ENCODE data around the gene TMEM258.

TMEM258 gene

DNA sequence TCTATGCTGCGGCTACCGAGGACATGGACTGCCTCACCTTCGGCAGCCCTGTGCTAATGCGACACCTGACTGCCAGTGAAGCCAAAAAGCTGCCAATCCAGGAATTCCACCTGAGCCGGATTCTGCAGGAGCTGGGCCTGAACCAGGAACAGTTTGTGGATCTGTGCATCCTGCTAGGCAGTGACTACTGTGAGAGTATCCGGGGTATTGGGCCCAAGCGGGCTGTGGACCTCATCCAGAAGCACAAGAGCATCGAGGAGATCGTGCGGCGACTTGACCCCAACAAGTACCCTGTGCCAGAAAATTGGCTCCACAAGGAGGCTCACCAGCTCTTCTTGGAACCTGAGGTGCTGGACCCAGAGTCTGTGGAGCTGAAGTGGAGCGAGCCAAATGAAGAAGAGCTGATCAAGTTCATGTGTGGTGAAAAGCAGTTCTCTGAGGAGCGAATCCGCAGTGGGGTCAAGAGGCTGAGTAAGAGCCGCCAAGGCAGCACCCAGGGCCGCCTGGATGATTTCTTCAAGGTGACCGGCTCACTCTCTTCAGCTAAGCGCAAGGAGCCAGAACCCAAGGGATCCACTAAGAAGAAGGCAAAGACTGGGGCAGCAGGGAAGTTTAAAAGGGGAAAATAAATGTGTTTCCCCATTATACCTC, 3.6 kb upstream of the TMEM258 start:
- no peak for ATAC-seq
- no peak for TF ChIP-seq ARNTL (CRISPR knock-in tag; IDR thresholded peaks at IDR 0.05; ENCODE audit: borderline replicate concordance, low read depth)
- no peak for TF ChIP-seq ZFP3 (CRISPR knock-in tag; IDR thresholded peaks at IDR 0.05)
- no peak for TF ChIP-seq SNAI2 (CRISPR knock-in tag; IDR thresholded peaks at IDR 0.05)
- TF ChIP-seq POU6F1 (CRISPR knock-in tag; IDR thresholded peaks at IDR 0.05; ENCODE audit: borderline replicate concordance, low read depth) = no peak
- no peak for TF ChIP-seq ZNF8 (CRISPR knock-in tag; IDR thresholded peaks at IDR 0.05)
- no peak for TF ChIP-seq BACH2 (CRISPR knock-in tag; IDR thresholded peaks at IDR 0.05; ENCODE audit: borderline replicate concordance)
- TF ChIP-seq GLIS3 (CRISPR knock-in tag; IDR thresholded peaks at IDR 0.05) = no peak

GRCh38 chr11:61795459-61795858, 3.1 kb upstream of the TMEM258 start:
- TF ChIP-seq POU6F1 (CRISPR knock-in tag; IDR thresholded peaks at IDR 0.05; ENCODE audit: borderline replicate concordance, low read depth) = no peak
- no peak for TF ChIP-seq TOX (CRISPR knock-in tag; IDR thresholded peaks at IDR 0.05; ENCODE audit: borderline replicate concordance)
- no peak for TF ChIP-seq ZNF8 (CRISPR knock-in tag; IDR thresholded peaks at IDR 0.05)
- TF ChIP-seq RARB (CRISPR knock-in tag; IDR thresholded peaks at IDR 0.05) = no peak
- TF ChIP-seq OSR1 (CRISPR knock-in tag; IDR thresholded peaks at IDR 0.05) = no peak
- TF ChIP-seq PPARA (CRISPR knock-in tag; IDR thresholded peaks at IDR 0.05; ENCODE audit: borderline replicate concordance) = no peak
- TF ChIP-seq, protein P1, sequence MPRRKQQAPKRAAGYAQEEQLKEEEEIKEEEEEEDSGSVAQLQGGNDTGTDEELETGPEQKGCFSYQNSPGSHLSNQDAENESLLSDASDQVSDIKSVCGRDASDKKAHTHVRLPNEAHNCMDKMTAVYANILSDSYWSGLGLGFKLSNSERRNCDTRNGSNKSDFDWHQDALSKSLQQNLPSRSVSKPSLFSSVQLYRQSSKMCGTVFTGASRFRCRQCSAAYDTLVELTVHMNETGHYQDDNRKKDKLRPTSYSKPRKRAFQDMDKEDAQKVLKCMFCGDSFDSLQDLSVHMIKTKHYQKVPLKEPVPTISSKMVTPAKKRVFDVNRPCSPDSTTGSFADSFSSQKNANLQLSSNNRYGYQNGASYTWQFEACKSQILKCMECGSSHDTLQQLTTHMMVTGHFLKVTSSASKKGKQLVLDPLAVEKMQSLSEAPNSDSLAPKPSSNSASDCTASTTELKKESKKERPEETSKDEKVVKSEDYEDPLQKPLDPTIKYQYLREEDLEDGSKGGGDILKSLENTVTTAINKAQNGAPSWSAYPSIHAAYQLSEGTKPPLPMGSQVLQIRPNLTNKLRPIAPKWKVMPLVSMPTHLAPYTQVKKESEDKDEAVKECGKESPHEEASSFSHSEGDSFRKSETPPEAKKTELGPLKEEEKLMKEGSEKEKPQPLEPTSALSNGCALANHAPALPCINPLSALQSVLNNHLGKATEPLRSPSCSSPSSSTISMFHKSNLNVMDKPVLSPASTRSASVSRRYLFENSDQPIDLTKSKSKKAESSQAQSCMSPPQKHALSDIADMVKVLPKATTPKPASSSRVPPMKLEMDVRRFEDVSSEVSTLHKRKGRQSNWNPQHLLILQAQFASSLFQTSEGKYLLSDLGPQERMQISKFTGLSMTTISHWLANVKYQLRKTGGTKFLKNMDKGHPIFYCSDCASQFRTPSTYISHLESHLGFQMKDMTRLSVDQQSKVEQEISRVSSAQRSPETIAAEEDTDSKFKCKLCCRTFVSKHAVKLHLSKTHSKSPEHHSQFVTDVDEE (CRISPR knock-in tag; IDR thresholded peaks at IDR 0.05) = no peak
- no peak for TF ChIP-seq CSRNP3 (CRISPR knock-in tag; IDR thresholded peaks at IDR 0.05)
- TF ChIP-seq PATZ1 (CRISPR knock-in tag; IDR thresholded peaks at IDR 0.05; ENCODE audit: borderline replicate concordance) = no peak
- no peak for TF ChIP-seq ZNF70 (CRISPR knock-in tag; IDR thresholded peaks at IDR 0.05)
- TF ChIP-seq ISL1 (CRISPR knock-in tag; IDR thresholded peaks at IDR 0.05) = no peak
- no peak for TF ChIP-seq TCF4 (CRISPR knock-in tag; IDR thresholded peaks at IDR 0.05; ENCODE audit: borderline replicate concordance)
- TF ChIP-seq ZNF565 (CRISPR knock-in tag; conservative IDR thresholded peaks at IDR 0.05; ENCODE audit: low read depth) = no peak
- TF ChIP-seq, protein P2, sequence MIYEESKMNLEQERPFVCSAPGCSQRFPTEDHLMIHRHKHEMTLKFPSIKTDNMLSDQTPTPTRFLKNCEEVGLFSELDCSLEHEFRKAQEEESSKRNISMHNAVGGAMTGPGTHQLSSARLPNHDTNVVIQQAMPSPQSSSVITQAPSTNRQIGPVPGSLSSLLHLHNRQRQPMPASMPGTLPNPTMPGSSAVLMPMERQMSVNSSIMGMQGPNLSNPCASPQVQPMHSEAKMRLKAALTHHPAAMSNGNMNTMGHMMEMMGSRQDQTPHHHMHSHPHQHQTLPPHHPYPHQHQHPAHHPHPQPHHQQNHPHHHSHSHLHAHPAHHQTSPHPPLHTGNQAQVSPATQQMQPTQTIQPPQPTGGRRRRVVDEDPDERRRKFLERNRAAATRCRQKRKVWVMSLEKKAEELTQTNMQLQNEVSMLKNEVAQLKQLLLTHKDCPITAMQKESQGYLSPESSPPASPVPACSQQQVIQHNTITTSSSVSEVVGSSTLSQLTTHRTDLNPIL (CRISPR knock-in tag; IDR thresholded peaks at IDR 0.05; ENCODE audit: low read depth) = no peak
- TF ChIP-seq ARNTL (CRISPR knock-in tag; IDR thresholded peaks at IDR 0.05; ENCODE audit: borderline replicate concordance, low read depth) = no peak
- TF ChIP-seq SNAI2 (CRISPR knock-in tag; IDR thresholded peaks at IDR 0.05) = no peak
- TF ChIP-seq ESRRG (CRISPR knock-in tag; IDR thresholded peaks at IDR 0.05) = no peak
- TF ChIP-seq ZC3H10 (CRISPR knock-in tag; IDR thresholded peaks at IDR 0.05) = no peak
- no peak for TF ChIP-seq CSDC2 (CRISPR knock-in tag; IDR thresholded peaks at IDR 0.05)
- TF ChIP-seq ZFP30 (CRISPR knock-in tag; IDR thresholded peaks at IDR 0.05) = no peak
- no peak for ATAC-seq
